H1 (cell line): Measurements from ENCODE around the gene AIG1.

Experiments
- EZH2 ChIP-seq: fragments of 200-600 bp; sonication (generic); IDR thresholded peaks from 2 replicates; pipeline ENCODE4 v1.7.1; 2012; ENCODE audit warnings: low read depth, mild to moderate bottlenecking, moderate library complexity, low read length, inconsistent platforms; ENCODE audit not compliant: severe bottlenecking
- KDM5A ChIP-seq: fragments of 200-600 bp; IDR thresholded peaks from 2 replicates; pipeline ENCODE4 v1.7.1; 2012; ENCODE audit warnings: mild to moderate bottlenecking, low read length, inconsistent platforms, mixed read lengths
- SIN3A ChIP-seq, 2 experiments: IDR thresholded peaks in 1 of 2; conservative IDR thresholded peaks in 1 of 2; 2 replicates each; pipeline ENCODE4 v1.6.1; 2011 to 2012; ENCODE audit warnings: low read length in 2 of 2, improper control_type of control experiment in 1 of 2, low read depth in 1 of 2, mild to moderate bottlenecking in 1 of 2
- SIRT6 ChIP-seq: IDR thresholded peaks from one replicate; pipeline ENCODE4 v1.7.1; 2012; ENCODE audit warnings: low read length, inconsistent platforms
- TF ChIP-seq, protein P1 (sequence below), 3 experiments: IDR thresholded peaks; 1 replicate in 2 of 3; 2 replicates in 1 of 3; pipeline versions ENCODE4 v1.5.1 to v1.6.1; 2011; ENCODE audit warnings: low read length in 3 of 3, mild to moderate bottlenecking in 3 of 3, inconsistent platforms in 2 of 3, low read depth in 1 of 3, moderate library complexity in 1 of 3; ENCODE audit not compliant: insufficient read depth in 1 of 3; ENCODE audit errors: control extremely low read depth in 1 of 3

DNA sequence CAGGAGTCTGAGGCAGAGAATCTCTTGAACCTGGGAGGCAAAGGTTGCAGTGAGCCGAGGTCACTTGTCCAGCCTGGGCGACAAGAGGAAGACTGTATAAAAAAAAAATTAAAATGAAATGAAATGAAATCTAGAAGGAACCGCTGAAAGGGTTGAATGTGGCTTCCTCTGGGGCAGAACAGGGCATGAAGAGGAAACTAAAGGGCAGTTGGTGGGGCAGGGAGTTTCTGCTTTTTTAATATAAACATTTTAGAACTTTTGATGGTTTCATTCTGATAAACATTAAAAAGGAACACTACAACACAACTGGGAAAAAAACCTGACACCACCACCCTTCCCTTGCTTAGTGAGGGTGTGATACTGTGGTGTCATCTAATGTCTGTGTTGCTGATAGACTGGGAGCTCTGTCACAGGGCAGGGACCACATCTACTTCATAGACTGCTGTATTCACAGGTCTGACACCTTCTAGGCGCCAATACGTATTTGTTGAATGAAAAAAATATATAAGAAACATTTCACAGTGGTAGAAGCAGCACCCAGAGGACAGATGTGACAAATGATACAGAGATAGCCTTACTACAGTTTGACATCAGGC lies 260.9 kb downstream of the AIG1 start:
- TF ChIP-seq EZH2: no peak
- TF ChIP-seq, protein P1, sequence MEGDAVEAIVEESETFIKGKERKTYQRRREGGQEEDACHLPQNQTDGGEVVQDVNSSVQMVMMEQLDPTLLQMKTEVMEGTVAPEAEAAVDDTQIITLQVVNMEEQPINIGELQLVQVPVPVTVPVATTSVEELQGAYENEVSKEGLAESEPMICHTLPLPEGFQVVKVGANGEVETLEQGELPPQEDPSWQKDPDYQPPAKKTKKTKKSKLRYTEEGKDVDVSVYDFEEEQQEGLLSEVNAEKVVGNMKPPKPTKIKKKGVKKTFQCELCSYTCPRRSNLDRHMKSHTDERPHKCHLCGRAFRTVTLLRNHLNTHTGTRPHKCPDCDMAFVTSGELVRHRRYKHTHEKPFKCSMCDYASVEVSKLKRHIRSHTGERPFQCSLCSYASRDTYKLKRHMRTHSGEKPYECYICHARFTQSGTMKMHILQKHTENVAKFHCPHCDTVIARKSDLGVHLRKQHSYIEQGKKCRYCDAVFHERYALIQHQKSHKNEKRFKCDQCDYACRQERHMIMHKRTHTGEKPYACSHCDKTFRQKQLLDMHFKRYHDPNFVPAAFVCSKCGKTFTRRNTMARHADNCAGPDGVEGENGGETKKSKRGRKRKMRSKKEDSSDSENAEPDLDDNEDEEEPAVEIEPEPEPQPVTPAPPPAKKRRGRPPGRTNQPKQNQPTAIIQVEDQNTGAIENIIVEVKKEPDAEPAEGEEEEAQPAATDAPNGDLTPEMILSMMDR (IDR thresholded peaks at IDR 0.05; ENCODE audit: control extremely low read depth in 1 of 3, insufficient read depth in 1 of 3, low read depth in 1 of 3, low read length in 3 of 3): no peak
- no peak for TF ChIP-seq KDM5A
- no peak for TF ChIP-seq SIRT6
- no peak for TF ChIP-seq SIN3A (conservative IDR thresholded peaks at IDR 0.05 in 1 of 2, IDR thresholded peaks at IDR 0.05 in 1 of 2; ENCODE audit: low read depth in 1 of 2, low read length in 2 of 2)
